CD14-positive monocyte (primary cell): Measurements from ENCODE around the gene LRRC8C. TPM values are rescaled to one million over a fixed set of nuclear protein-coding genes. Genes with fewer than 3 reads are reported as not detected.

ENCODE experiments used
- DNase-seq, 3 donors: peaks; one replicate each; pipeline ENCODE4 v3.0.0-alpha.2; 2011 to 2022
- H2AFZ ChIP-seq: 2 replicates; pipeline ENCODE4 v1.6.0; 2012; ENCODE audit warnings: mild to moderate bottlenecking, low read depth, low read length, inconsistent platforms; ENCODE audit not compliant: insufficient read depth, poor library complexity, severe bottlenecking
- H3K27ac ChIP-seq, 2 donors: 1 replicate in 1 of 2; 2 replicates in 1 of 2; pipeline ENCODE4 v1.5.1; 2012 to 2013; ENCODE audit warnings: low read length in 2 of 2, control low read depth in 1 of 2, inconsistent platforms in 1 of 2, low read depth in 1 of 2, mild to moderate bottlenecking in 1 of 2
- H3K27me3 ChIP-seq, 2 donors: one replicate each; pipeline versions ENCODE4 v1.6.0 to v1.6.1; 2011 to 2013; ENCODE audit warnings: low read length in 2 of 2; ENCODE audit not compliant: control insufficient read depth in 2 of 2, insufficient read depth in 2 of 2
- H3K36me3 ChIP-seq, 2 donors: replicated peaks in 1 of 2; 1 replicate in 1 of 2; 2 replicates in 1 of 2; pipeline versions ENCODE4 v1.5.1 to v1.6.1; 2012 to 2013; ENCODE audit warnings: low read length in 2 of 2, control low read depth in 1 of 2, inconsistent platforms in 1 of 2, mild to moderate bottlenecking in 1 of 2; ENCODE audit not compliant: insufficient read depth in 2 of 2, control insufficient read depth in 1 of 2
- H3K4me1 ChIP-seq, 2 donors: 1 replicate in 1 of 2; 2 replicates in 1 of 2; pipeline versions ENCODE4 v1.5.1 to v1.6.1; 2012 to 2013; ENCODE audit warnings: low read length in 2 of 2, control low read depth in 1 of 2, inconsistent platforms in 1 of 2, mild to moderate bottlenecking in 1 of 2, moderate library complexity in 1 of 2; ENCODE audit not compliant: insufficient read depth in 2 of 2, control insufficient read depth in 1 of 2
- H3K4me2 ChIP-seq: replicated peaks from 2 replicates; pipeline ENCODE3; 2012; ENCODE audit warnings: low read length, moderate library complexity, mild to moderate bottlenecking; ENCODE audit not compliant: poor library complexity, severe bottlenecking; ENCODE audit errors: extremely low read depth
- H3K4me3 ChIP-seq, 3 experiments: fragments of 200-600 bp in 1 of 3; sonication (generic) in 1 of 3; replicated peaks in 1 of 3; 1 replicate in 2 of 3; 2 replicates in 1 of 3; pipeline ENCODE4 v1.5.1; 2011 to 2013; ENCODE audit warnings: low read length in 3 of 3, mild to moderate bottlenecking in 3 of 3, control low read depth in 2 of 3, low read depth in 2 of 3, inconsistent platforms in 1 of 3, moderate library complexity in 1 of 3
- H3K79me2 ChIP-seq: 2 replicates; pipeline ENCODE4 v1.6.0; 2012; ENCODE audit warnings: mild to moderate bottlenecking, control low read depth, inconsistent platforms, low read length, moderate library complexity; ENCODE audit not compliant: insufficient read depth
- H3K9ac ChIP-seq: 2 replicates; pipeline ENCODE4 v1.6.0; 2017; ENCODE audit warnings: low read length, mild to moderate bottlenecking; ENCODE audit not compliant: insufficient read depth, poor library complexity, severe bottlenecking
- H3K9me3 ChIP-seq, 2 donors: replicated peaks in 1 of 2; 1 replicate in 1 of 2; 2 replicates in 1 of 2; pipeline versions ENCODE4 v1.5.1 to v1.6.1; 2012 to 2013; ENCODE audit warnings: low read length in 2 of 2, control low read depth in 1 of 2; ENCODE audit not compliant: control insufficient read depth in 1 of 2, insufficient read depth in 1 of 2
- H4K20me1 ChIP-seq: 2 replicates; pipeline ENCODE4 v1.6.0; 2012; ENCODE audit warnings: mild to moderate bottlenecking, low read length, control low read depth, moderate library complexity; ENCODE audit not compliant: insufficient read depth
- H3K27ac Mint-ChIP-seq, 7 donors: one replicate each; pipeline ENCODE4 v1.8.0; 2020; ENCODE audit warnings: mild to moderate bottlenecking in 7 of 7, mixed read lengths in 7 of 7, moderate library complexity in 6 of 7, inconsistent platforms in 2 of 7
- H3K27me3 Mint-ChIP-seq, 3 donors: one replicate each; pipeline ENCODE4 v1.8.0; 2021 to 2022; ENCODE audit warnings: low read depth in 3 of 3, mild to moderate bottlenecking in 3 of 3, mixed read lengths in 3 of 3, moderate library complexity in 3 of 3, inconsistent platforms in 1 of 3
- H3K36me3 Mint-ChIP-seq, 2 donors: one replicate each; pipeline ENCODE4 v1.8.0; 2020; ENCODE audit warnings: mixed read lengths in 2 of 2, inconsistent platforms in 1 of 2, mild to moderate bottlenecking in 1 of 2
- H3K4me1 Mint-ChIP-seq: one replicate; pipeline ENCODE4 v1.8.0; 2020; ENCODE audit warnings: mild to moderate bottlenecking, mixed read lengths
- H3K4me3 Mint-ChIP-seq, 2 donors: one replicate each; pipeline ENCODE4 v1.8.0; 2020; ENCODE audit warnings: mild to moderate bottlenecking in 2 of 2, mixed read lengths in 2 of 2, moderate library complexity in 1 of 2
- H3K9me3 Mint-ChIP-seq, 7 donors: one replicate each; pipeline ENCODE4 v1.8.0; 2020 to 2022; ENCODE audit warnings: mixed read lengths in 7 of 7, mild to moderate bottlenecking in 6 of 7, moderate library complexity in 6 of 7, inconsistent platforms in 2 of 7
- CTCF ChIP-seq: fragments of 200-600 bp; IDR thresholded peaks from one replicate; pipeline ENCODE4 v1.8.0; 2022; ENCODE audit warnings: antibody characterized with exemption, mild to moderate bottlenecking
- WGBS: methylation state at CpG from one replicate; pipeline ENCODE4 v1.1.5; 2013; ENCODE audit warnings: missing lambda C conversion rate; ENCODE audit not compliant: insufficient coverage; 5-methylcytosine and 5-hydroxymethylcytosine counted together
- intact Hi-C, 2 donors: fragments of 100-400 bp; cut with micrococcal nuclease; formaldehyde crosslinking; loops; one replicate each; pipeline versions ENCODE4 v1.15.0 to v1.15.1; 2023
- polyA plus RNA-seq, 3 donors: library from polyadenylated mRNA; depleted of rRNA in 1 of 3; unstranded in 2 of 3; stranded (reverse) in 1 of 3; fragments of 300-500 nt in 2 of 3; fragments of >200 nt in 1 of 3; fragmentation: Illumina TruSeq in 2 of 3; gene quantifications; 1 replicate in 2 of 3; 2 replicates in 1 of 3; pipeline ENCODE4 v1.2.3, GENCODE V29; 2012 to 2021

Gene LRRC8C
- polyA plus RNA-seq, 3 donors, result 13.0 to 18.6 (median 16.3) TPM

- peaks cover 14 to 19% of the 10 kb centered on the region in 2 donors for H3K36me3 Mint-ChIP-seq
- peaks cover 78% of the 10 kb centered on the region for H3K4me1 Mint-ChIP-seq
- no peak for DNase-seq
- Histone ChIP-seq H3K9me3 (no peaks in the 10 kb centered on the region), H2AFZ (no peak overlapping the region), H3K36me3 (peaks cover 3 to 19% of the 10 kb centered on the region in 2 donors), H3K27ac (peak overlapping the region in 1 of 2 donors; percentile 44), H3K9ac (no peak overlapping the region), H3K27me3 (no peaks in the 10 kb centered on the region), H3K4me1 (peaks cover 58 to 73% of the 10 kb centered on the region in 2 donors), H3K4me2 (no peak overlapping the region), H4K20me1 (no peaks in the 10 kb centered on the region), H3K4me3 (no peak overlapping the region), H3K79me2 (peaks cover 92% of the 10 kb centered on the region)
- intact Hi-C loops, result loop anchor here in 1 of 2 donors (10.0 kb wide), 1 partner anchor 59 kb away; no protein-coding TSS in a partner anchor
- peak overlapping the region in 2 of 7 donors; percentile 32 to 47 for H3K27ac Mint-ChIP-seq
- no peak for TF ChIP-seq CTCF
- no peak overlapping the region for H3K4me3 Mint-ChIP-seq
- H3K9me3 Mint-ChIP-seq, result no peaks in the 10 kb centered on the region
- peaks cover 0 to 6% (median 0%) of the 10 kb centered on the region in 3 donors for H3K27me3 Mint-ChIP-seq
Observed at GRCh38 chr1:89695847-89696246, 62.9 kb downstream of the LRRC8C start.

- H3K4me2 ChIP-seq, result no peak overlapping the region
- H3K27me3 ChIP-seq, result no peaks in the 10 kb centered on the region
- no peak overlapping the region for H3K4me3 Mint-ChIP-seq
- H3K4me1 Mint-ChIP-seq, result peaks cover 68% of the 10 kb centered on the region
- no CpG with 5 or more reads among the region's 1 CpG for WGBS
- no peak for DNase-seq
- H3K36me3 ChIP-seq, result peaks cover 3 to 20% of the 10 kb centered on the region in 2 donors
- no peak overlapping the region for H2AFZ ChIP-seq
- H3K9me3 ChIP-seq, result no peaks in the 10 kb centered on the region
- peaks cover 56 to 63% of the 10 kb centered on the region in 2 donors for H3K4me1 ChIP-seq
- H3K27ac Mint-ChIP-seq, result peak overlapping the region in 1 of 7 donors; percentile 79
- no peak for TF ChIP-seq CTCF
- peaks cover 0 to 6% (median 0%) of the 10 kb centered on the region in 3 donors for H3K27me3 Mint-ChIP-seq
- intact Hi-C loops, result loop anchor here in 1 of 2 donors (10.0 kb wide), 1 partner anchor 57 kb away; no protein-coding TSS in a partner anchor
- H3K79me2 ChIP-seq, result peaks cover 88% of the 10 kb centered on the region
- H3K27ac ChIP-seq, result peak overlapping the region in 1 of 2 donors; percentile 69
- H3K9me3 Mint-ChIP-seq, result no peaks in the 10 kb centered on the region
- peaks cover 22% of the 10 kb centered on the region in 2 donors for H3K36me3 Mint-ChIP-seq
- H3K9ac ChIP-seq, result no peak overlapping the region
- H4K20me1 ChIP-seq, result no peaks in the 10 kb centered on the region
- H3K4me3 ChIP-seq, result no peak overlapping the region
Observed at GRCh38 chr1:89697383-89697782, 64.5 kb downstream of the LRRC8C start.
